Ramos (cell line): ENCODE results near the gene ADGRD2.

Source experiments
- in situ Hi-C: fragments of 300-500 bp; cut with MboI; formaldehyde crosslinking; loops from one replicate; pipeline ENCODE4 v1.14.3; 2022; ENCODE audit warnings: low sequenced_read_pairs; ENCODE audit not compliant: unreplicated experiment

ADGRD2 gene

DNA sequence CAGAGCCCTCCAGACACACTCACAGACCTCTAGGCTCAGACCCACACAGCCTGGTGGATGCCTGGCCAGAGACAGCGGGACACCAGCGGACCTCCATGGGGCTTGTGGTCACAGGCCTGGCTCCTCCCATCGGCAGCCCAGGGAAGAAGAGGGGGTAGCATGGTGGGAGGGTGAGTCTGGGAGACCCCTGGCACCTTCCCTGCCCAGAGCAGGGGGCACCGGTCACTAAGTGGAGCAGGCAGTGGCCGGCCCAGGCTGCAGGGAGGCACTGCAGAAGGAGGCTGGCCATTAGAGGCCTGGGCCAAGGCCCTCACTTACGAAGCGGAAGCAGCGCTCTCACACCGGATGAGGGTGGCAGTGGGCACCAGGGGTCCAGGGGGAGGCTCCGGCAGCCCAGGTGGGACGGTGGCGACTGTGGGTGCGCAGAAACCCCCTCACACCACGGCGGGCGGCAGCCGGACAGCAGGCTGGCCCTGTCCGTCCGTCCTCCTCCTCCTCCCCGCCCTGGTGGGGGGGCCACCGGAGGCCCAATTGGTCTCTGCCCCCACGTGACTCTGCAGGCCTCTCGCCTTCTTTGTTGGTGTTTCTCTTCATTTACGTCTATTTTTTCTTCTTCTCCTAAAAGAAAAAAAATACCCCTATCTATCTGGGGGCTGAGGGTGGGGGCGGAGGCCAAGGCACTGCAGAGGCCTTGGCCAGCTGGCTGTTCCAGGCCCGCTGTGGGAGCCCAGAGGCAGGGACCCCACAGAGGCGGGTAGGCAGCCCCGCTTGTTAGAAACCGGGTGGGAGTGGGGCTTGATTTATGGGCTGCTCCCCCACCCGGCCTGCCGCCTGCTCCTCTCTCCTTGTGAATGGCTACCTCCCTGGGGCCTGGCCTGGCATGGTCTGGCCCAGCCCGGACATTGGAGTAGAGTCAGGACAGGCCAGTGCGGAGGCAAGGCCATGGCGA is 57.0 kb downstream of the ADGRD2 start, which contains the start of gene NR5A1:
Gene NR5A1, minus strand, starts transcription at position 469 of the 949 bp plus-strand sequence. CDS start 4,004 bp downstream, outside the sequence.
- in situ Hi-C loops, result no loop called here

DNA sequence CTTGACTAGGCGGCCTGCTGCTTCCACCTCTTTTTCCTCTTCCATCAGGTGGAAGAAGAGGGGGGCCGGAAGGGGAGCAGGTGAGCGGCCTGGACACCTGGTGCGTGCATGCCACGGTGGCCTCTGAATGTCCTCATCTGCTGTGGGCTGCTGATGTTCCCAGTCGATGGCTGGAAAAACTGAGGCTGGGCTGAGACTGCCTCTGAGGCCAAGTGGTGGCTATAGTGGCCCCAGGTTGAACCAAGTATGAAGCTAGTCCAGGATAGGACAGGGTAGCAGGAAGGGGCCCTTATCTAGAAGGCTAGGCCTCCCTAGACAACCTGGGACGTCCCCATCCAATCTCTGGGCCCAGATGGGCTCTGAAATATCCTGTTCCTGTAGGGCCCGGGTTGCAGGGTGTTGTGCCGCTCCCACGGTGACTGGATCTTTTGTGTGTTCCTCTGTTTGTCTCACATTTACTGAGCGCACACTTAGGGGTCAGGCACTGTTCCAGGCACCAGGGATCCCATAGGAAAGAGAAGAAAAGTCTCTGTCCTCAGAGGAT is 57.7 kb downstream of the ADGRD2 start:
- in situ Hi-C loops, result no loop called here

DNA sequence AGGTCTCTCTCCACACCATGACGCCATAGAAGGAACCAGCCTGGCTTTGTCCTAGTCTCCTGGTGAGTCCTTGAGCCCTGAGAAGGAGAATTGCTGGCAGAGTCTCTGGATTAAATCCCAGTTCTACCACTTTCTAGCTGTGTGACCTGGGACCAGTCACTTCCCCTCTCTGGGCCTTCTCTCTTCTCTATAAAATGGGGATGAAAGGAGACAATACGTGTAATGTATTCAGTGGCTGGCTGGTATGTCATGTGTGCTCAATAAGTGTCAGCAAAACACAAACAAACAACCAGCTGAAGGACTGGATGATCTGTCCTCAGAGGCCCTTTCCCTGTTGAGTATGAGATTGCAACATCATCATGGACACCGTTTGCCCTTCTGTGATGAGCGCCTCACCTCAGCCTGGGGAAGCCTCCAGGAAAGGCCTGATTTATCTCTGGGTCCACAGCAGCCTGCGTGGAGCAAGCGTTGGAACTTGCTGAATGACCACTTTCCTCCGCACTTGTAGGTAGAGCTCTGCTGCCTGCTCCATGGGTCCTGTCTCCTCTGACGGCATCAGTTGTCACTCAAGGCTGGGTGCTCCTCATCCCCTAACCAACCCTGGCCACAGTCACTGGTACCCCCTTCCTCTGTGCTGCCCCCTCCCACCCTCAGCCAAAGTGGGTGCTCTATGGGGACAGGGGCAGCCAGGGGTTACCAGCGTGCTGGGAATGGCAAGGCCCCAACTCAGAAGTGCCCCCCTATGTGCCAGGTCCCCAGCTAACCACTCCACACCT is 60.6 kb downstream of the ADGRD2 start:
- in situ Hi-C loops, result no loop called here

DNA sequence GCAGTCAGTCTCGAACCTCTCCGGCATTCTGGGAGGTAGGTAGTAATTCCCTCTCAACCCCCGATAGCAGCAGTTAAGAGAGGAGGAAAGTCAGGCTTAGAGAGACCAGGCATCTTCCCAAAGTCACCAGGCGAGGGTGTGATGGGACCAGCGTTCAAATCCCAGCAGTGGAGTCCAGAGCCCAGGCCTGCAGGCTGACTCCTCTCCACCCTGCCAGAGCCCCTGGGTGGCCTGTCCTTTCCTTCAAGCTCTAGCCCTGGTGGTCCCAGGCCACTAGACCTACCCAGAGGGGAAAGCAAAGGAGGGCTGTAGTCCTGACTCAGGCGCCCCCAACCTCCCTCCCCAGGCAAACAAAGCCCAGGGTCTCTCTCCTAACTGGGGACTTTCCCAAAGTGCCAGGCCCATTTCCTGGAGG is 61.2 kb downstream of the ADGRD2 start:
- in situ Hi-C loops, result no loop called here

DNA sequence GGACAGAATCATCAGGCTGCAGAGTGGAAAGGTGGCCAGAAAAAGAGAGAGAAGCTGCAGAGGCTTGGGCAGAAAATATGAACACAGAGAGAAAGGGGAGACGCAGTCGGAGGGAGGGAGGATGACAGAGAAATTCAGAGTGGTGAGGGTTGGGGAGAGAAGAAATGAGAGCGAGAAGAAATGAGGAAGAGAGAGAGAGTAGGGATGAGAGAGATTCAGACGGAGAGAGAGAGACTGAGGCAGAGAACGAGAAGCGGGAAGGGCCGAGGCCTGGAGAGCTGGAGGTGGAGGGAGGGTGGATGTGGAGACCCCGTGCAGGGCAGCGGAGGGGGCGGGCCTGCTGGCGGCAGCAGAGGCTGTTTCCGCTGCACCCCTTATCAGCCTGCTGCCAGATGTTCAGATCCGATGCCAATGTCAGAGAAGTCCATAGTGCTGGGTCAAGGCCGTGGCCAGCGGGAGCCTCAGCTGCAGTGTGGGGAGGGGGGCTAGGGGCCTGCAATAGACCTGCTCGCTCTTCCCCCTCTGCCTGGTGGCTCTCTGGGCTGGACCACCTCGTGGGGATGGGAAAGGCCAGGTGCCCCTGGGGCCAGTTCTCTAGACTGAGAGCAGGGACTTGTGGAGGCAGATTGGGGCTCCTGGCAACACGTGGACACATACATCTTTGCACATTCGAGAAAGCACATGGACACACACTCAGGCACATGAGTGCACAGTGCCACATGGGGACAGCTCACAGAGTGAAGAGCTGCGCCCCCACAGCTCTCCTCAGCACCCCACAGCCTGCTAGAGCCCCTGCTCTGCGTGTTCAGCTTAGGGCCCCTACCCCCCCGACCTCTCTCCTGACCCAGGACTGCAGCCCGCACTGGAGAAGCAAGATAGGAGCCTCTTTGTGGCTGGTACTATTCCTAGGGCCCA is 61.9 kb downstream of the ADGRD2 start:
- in situ Hi-C loops, result no loop called here

DNA sequence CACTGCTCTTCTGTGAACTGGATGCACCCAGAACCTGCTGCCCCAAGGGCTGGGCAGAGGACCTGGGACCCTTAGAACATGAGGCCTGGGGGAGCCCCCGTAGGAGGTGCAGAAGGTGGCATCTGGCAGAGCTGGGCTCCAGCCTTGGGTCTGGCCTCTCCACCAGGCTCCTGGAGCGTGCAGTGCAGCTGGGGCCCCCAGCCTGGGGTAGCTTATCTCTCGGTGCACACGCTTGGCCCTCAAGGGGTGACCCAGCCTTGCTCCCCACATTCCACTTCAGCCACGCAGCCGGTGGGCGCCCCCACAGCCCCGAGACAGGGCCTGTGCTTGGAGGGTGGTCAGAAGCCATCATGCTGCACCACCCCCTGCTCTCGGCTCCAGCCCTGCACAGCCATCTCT is 62.6 kb downstream of the ADGRD2 start:
- in situ Hi-C loops, result no loop called here

DNA sequence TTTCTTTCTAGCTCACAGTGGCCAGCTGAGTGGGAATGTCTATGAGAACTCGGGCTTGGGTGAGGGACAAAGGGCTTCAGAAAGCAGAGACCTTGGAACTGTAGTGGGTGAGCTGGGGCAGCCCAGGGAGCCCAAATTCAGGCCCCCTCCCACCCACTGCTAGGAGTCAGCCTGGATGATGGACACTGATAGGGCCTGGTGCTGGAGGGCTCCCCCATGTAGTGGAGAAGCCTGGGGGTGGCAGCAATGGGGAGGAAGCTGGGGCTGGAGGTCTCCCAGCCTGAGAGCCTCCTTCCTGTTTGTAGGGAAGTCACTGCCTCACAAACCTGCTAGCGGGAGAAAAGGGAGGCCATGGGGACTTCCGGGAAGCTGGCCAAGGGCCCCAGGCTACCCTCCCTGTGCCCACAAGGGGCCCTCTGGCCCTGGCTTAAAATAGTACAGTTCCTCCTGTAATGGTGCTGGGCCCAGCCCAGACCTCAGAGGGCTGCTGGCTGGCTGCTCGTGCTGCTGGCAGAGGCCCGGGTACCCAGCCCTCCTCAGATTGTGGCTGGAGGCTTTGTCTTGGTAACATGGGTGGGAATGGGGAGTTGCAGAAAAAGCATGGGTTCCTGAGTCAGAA is 63.2 kb downstream of the ADGRD2 start:
- in situ Hi-C loops, result no loop called here

DNA sequence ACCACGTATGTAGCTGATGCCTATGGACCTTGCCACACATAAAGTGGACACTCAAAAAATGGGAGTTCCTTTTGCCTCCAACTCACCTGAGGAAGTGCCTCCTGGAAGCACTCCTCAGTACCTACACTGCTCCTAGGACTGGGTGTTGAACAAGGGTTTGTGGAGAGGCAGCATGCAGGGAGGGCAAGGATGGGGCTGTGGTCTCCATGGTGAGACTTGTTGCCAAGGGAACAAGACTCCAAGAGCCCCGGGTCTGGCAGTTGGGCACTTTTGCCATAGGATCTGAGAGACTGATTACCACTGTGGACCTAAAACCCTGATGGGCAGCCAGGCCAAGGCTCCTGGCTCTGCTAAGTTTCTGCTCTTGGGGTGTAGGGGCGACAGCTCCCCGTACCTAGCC is 63.9 kb downstream of the ADGRD2 start:
- in situ Hi-C loops, result no loop called here

DNA sequence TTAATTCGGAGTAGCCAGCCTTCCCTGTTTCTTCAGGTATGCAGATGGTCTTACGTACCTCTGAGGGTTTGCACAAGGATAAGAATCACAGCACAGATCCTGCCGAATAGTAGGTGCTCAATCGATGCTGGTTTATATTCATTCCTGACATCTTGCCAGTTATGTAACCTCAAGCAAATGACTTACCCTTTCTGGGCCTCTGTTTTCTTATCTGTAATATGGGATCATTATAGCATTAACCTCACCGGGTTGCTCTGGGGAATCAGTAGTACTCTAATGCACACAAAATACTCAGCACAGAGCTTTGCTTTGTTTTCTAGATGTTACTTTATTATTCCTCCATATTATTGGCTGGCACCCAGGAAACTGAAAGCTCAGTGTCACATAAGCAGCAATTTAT is 64.6 kb downstream of the ADGRD2 start:
- in situ Hi-C loops, result no loop called here

DNA sequence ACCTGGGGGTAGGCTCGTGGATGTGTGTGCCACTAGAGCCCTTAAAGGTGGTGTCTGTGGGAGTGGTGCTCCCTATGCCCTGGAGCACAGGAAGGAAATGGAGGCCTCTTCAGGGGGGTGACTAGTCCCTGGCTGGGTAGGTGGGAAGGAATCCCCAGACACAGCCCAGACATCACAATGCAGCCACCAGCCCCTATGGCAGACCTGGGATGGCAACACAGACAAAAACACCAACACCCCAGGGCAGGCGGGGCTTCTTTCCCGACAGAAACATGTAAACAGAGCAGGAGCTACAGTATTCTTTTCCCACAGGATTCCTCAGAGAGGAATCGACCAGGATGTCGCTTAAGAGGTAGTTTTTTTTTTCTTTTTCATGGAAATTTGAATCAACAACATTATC is 67.3 kb downstream of the ADGRD2 start:
- in situ Hi-C loops, result no loop called here

DNA sequence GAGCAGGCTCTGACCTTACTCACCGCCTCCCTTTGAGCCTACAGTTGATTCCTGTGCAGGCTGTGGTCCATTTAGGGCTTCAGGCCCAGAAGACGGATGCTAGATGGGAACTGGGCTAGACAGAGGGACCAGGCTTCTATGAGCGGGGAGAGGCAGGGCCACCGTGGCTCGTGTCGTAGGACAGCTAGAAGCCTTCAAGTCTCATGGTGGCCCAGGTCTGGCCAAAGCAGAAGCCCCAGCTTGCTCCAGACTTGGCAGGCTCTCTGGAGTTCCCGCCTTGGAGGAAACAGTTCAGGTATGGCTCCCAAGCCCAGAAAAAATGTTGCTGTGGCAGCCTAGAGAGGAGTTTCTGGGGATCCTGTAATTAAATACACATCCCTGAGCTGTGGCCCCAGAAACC is 67.9 kb downstream of the ADGRD2 start:
- in situ Hi-C loops, result no loop called here

DNA sequence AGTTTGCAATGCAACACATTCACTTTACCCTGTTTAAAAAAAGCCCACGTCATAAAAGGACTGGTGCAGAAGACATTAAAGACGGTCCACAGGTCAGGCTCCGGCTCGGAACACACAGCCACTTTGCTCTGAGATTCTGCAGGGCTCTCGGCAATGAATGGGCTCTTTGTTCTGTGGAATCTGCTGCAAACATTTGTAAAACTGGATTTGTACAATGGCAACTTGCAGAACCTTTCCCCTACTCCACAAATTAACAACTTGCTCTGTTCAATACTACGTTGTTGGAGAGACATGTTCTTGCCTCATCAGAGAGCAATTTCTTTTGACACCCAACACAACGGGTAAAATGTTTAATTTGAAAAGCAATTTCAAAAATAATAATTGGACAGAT is 70.0 kb downstream of the ADGRD2 start:
- in situ Hi-C loops, result no loop called here

DNA sequence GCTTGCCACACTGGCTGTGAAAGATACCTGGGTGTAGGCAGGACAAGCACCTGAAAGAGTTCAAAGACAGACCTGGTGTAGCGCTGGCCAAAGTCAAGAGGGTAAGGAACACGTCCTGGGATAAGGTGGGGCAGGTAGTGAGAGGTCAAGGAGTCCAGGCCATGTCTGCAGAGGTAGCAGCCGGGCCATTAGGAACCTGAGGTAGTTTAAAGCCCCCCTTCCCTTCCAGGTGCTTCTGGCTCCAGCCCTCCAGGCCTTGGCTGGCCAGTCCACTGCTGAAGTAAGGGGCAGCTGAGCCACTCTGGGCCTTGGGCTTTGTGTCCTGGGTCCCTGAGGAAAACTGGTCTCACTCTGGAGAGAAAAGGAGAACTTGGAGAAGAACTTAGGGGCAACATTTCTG is 70.9 kb downstream of the ADGRD2 start:
- in situ Hi-C loops, result no loop called here

DNA sequence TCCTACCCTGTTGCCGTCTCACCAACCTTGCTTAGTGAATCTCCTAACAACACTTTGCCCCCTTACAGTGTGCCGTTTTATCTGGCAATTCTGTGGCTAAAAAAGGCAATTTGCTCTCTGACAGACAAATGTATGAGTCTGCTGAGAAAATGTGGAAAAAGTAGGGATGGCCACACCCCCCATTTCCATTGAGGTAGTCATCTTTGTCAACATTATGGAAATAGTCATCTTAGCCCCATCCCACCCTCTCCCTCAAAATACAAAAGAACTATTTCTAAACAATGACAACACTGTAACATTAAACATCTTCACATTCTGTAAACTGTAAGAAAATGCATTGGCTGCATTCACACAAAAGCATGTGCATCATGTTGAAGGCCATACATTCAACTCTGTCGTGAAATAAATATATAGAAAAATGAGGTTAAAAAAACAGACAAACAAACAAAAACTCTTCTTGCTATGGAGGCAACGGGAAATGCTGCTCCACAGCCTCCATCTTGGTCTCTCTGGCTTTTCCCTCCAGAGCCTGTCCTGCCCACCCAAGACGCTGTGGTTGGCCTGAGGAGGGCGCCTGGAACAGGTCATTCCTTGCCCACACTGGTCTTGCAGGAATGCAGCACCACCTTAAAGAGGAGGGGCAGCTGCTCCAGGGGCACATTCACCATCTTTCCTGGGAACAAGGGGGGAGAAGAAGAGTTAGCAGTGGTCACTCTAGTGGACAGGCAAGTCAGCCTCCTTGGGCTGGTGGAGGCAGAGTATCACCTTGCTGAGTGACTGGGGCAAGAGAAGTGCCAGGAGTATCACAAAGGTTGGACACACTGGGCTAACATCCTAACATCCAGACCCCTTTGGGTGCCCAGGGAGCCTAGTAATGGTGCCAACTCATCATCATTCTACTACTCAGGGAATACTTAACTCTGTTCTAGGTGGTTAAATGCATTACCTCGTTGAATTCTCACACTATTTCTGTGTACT is 72.2 kb downstream of the ADGRD2 start:
- in situ Hi-C loops, result no loop called here

DNA sequence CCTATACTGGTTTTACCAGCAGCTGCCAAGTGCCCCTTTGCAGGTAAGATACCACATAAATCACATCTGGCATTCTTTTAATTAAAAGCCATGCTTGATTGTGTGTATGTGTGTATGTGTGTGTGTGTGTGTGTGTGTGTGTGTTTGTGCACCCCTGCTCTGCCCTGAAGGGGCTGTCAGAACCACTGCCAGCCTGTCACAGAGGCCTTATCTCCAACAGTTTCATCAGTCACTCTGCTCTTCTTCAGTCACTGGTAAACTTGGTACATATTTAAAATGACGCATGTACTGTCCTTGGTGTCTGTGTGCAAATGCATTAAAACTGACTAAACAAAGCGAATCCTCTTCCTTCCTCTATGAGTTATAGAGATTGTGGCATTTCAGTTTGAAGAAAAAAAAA is 75.9 kb downstream of the ADGRD2 start:
- in situ Hi-C loops, result no loop called here

DNA sequence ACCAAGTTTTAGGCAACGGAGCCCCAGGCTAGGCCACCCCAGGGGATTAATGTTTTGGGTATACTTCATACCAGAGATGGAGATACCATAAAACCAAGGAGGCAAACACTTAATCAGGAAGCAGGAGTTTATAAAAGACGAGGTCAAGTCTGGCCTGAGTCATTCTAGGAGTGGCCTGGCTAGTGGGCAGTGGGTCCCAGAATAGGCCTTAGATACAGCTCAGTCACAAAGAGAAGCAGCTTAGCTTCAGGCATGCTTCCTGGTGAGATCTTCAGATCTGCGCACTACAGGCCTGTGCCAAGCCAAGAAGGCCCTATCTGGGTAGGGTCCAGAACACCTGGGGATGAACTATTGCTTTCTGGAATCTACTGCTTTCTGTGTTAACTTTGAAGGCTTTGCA is 77.5 kb downstream of the ADGRD2 start:
- in situ Hi-C loops, result no loop called here
